ENCODE results near the gene FOXK1.

Gene FOXK1

GRCh38 chr7:4657640-4658417 lies 24.3 kb upstream of the FOXK1 start:
- H3K9ac ChIP-seq = no peak overlapping the region
- no peaks in the 10 kb centered on the region for H3K4me1 ChIP-seq
- H3K27ac ChIP-seq = no peak overlapping the region
- no peaks in the 10 kb centered on the region for H3K27me3 ChIP-seq (ENCODE audit: control insufficient read depth, insufficient read depth, low read length)
- no peak overlapping the region for H3K4me3 ChIP-seq (ENCODE audit: low read depth, low read length)
- no peak overlapping the region for H2AFZ ChIP-seq
- no peaks in the 10 kb centered on the region for H3K9me3 ChIP-seq (ENCODE audit: control insufficient read depth, low read length)
- H3K36me3 ChIP-seq (ENCODE audit: control insufficient read depth, insufficient read depth, low read length) = no peaks in the 10 kb centered on the region
- H3K79me2 ChIP-seq = no peaks in the 10 kb centered on the region
- H3K4me2 ChIP-seq (ENCODE audit: low read length) = no peak overlapping the region
- TF ChIP-seq CTCF (IDR thresholded peaks at IDR 0.05) = no peak

GRCh38 chr7:4659551-4660286 lies 22.4 kb upstream of the FOXK1 start:
- TF ChIP-seq CTCF (IDR thresholded peaks at IDR 0.05) = no peak
- no peaks in the 10 kb centered on the region for H3K79me2 ChIP-seq
- no peak overlapping the region for H3K4me3 ChIP-seq (ENCODE audit: low read depth, low read length)
- H3K4me2 ChIP-seq (ENCODE audit: low read length) = no peak overlapping the region
- no peaks in the 10 kb centered on the region for H3K9me3 ChIP-seq (ENCODE audit: control insufficient read depth, low read length)
- no peak overlapping the region for H2AFZ ChIP-seq
- no peaks in the 10 kb centered on the region for H3K4me1 ChIP-seq
- H3K27me3 ChIP-seq (ENCODE audit: control insufficient read depth, insufficient read depth, low read length) = no peaks in the 10 kb centered on the region
- H3K9ac ChIP-seq = no peak overlapping the region
- no peak overlapping the region for H3K27ac ChIP-seq
- H3K36me3 ChIP-seq (ENCODE audit: control insufficient read depth, insufficient read depth, low read length) = no peaks in the 10 kb centered on the region

- H3K4me2 ChIP-seq (ENCODE audit: low read length) = no peak overlapping the region
- H3K4me3 ChIP-seq (ENCODE audit: low read depth, low read length) = no peak overlapping the region
- no peaks in the 10 kb centered on the region for H3K9me3 ChIP-seq (ENCODE audit: control insufficient read depth, low read length)
- H3K36me3 ChIP-seq (ENCODE audit: control insufficient read depth, insufficient read depth, low read length) = no peaks in the 10 kb centered on the region
- no peak for TF ChIP-seq CTCF (IDR thresholded peaks at IDR 0.05)
- H3K9ac ChIP-seq = no peak overlapping the region
- H3K4me1 ChIP-seq = no peaks in the 10 kb centered on the region
- H2AFZ ChIP-seq = no peak overlapping the region
- H3K27me3 ChIP-seq (ENCODE audit: control insufficient read depth, insufficient read depth, low read length) = no peaks in the 10 kb centered on the region
- H3K27ac ChIP-seq = no peak overlapping the region
- H3K79me2 ChIP-seq = no peaks in the 10 kb centered on the region
These were observed 20.2 kb upstream of the FOXK1 start for GRCh38 chr7:4661871-4662270.

- Histone ChIP-seq H3K4me2 (ENCODE audit: low read length) (no peak overlapping the region), H3K79me2 (no peaks in the 10 kb centered on the region), H2AFZ (no peak overlapping the region), H3K4me3 (ENCODE audit: low read depth, low read length) (no peak overlapping the region), H3K9me3 (ENCODE audit: control insufficient read depth, low read length) (no peaks in the 10 kb centered on the region), H3K36me3 (ENCODE audit: control insufficient read depth, insufficient read depth, low read length) (no peaks in the 10 kb centered on the region), H3K9ac (no peak overlapping the region), H3K4me1 (no peaks in the 10 kb centered on the region), H3K27me3 (ENCODE audit: control insufficient read depth, insufficient read depth, low read length) (no peaks in the 10 kb centered on the region), H3K27ac (no peak overlapping the region)
- TF ChIP-seq CTCF (IDR thresholded peaks at IDR 0.05) = no peak
These were observed 18.7 kb upstream of the FOXK1 start for GRCh38 chr7:4663239-4664018.

Data from parathyroid adenoma (tissue), 2 donors.